Epithelial cell of esophagus (primary cell): Measurements from ENCODE around the gene HRH2.
"Not testable (repeated sequence)": the region's sequence is repeated elsewhere in the genome, so short reads cannot be mapped to it uniquely, and the experiment has no call there.

Experiments
- DNase-seq: peaks from one replicate; pipeline ENCODE4 v3.0.0; 2010; ENCODE audit warnings: low read depth
- H3K4me3 ChIP-seq: 2 replicates; pipeline ENCODE4 v1.5.1; 2011; ENCODE audit warnings: mild to moderate bottlenecking, low read length, control low read depth
- CTCF ChIP-seq: IDR thresholded peaks from 2 replicates; pipeline ENCODE4 v1.5.1; 2011; ENCODE audit warnings: low read depth, mild to moderate bottlenecking, low read length, control low read depth, inconsistent platforms; ENCODE audit not compliant: insufficient read depth; ENCODE audit errors: missing control alignments

Gene HRH2

DNA sequence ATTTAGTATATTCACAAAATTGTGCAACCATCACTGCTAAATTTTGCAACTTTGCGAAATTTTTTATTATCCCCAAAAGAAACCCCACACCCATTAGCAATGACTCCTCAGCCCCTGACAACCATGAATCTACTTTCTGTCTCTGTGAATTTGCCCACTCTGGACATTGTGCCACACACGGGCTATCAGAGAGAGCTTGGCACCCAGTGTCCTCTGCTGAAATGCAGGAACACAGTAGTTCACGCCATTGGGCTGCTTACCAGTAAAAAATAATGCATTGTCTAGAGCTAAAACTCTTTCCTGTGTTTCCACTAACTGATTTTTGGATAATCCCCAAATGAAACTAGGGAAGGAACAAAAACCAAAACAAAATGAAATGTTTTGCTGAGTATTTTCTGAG is 60.0 kb downstream of the HRH2 start:
- TF ChIP-seq CTCF: no peak
- H3K4me3 ChIP-seq: no peak overlapping the region
- no peak for DNase-seq

DNA sequence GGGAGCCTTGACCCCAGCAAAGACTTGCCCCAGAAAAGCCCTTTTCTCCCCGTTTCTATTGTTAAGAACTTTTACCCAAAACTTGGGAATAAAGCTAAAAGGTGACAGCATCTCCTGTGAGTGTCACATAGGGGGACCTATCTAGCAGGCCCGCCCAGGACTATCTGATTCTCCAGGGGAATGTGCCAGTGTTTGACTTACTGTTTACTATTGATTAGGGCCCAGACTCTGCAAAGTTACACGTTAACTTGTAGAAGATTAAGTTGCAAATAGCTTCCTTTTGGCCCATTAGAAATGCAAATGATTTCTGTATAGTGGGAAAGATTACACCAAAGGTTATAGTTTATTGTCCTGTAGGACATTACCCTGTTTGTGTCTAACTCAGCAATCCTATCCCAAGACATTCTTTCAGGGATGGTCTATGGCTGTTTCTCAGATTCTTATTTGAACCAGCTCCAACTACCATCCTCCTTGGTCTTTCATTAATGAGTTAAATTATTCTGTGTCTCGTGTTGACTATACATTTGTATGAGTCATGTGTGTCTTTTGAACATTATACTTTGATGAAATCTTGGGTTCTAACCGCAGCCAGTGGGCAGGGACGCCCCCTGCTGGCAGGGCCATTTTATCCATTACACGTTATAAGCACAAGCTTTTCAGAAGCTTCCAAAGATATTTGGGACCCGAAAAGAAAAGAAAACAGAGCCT is 60.7 kb downstream of the HRH2 start:
- H3K4me3 ChIP-seq: no peak overlapping the region
- DNase-seq: peak; percentile 39
- TF ChIP-seq CTCF: peak; percentile 22

- H3K4me3 ChIP-seq, DNase-seq: not testable (repeated sequence)
Measured at GRCh38 chr5:175719109-175719432, 61.2 kb downstream of the HRH2 start.

DNA sequence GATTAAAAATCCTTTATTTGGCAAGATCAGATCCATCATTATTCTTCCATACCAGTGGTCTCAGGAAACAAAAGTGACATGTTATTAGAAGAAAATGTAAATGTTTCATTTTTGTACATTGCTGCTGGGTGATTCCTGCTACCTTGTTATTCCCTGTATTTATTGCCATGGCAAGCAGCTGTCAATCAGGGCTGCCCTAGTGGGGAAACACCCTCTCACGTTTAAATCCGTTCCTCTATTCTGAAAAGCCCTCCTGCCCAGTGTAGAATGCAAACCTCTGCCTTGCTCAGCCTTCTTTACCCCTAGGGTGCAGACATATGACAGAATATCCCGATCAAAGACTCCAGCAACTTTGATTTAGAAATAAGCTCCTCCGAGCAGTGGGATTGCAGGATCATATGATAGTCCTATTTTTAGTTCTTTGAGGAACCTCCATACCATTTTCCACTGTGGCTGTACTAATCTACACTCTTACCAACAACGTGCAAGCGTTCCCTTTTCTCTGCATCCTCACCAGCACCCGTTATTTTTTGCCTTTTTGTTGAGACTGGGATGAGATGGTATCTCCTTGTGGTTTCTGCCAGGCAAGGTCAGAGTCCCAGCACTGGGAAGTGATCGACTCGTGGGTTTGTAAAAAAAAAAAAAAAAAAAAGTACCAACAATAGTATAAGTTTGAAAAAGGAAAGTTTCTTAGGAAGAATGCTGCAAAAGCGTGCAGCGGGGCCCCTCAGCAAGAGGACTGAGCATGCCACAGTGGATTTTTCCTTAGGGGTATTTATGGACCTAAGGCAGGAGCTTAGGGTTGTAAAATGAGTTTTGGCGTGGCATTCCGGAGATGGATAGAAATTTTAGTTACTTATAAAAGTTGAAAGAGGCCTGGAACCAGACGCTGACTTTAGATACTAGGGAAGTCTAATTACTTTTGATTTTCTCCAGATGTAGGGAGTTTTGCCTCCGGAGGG is 66.7 kb downstream of the HRH2 start:
- no peak overlapping the region for H3K4me3 ChIP-seq
- DNase-seq: no peak
- no peak for TF ChIP-seq CTCF

DNA sequence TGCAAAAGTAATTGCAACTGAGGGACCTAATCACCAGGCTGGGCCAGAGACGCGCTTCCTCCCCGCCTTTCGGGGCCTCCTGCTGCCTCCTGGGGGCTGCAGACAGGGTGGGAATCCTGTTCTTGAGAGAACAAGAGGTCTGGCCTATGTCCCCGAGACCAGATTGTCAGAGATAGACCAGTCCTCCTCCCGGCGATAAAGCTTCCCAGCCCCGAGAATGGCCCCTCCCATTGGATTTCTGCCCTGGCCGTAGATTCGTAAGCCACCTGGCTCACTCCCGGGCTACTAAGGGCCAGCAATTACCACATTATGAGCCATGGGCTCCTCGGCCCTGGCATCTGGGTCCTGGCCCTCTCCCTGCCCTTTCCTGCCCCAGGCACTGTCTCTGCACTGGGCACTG is 70.4 kb downstream of the HRH2 start:
- no peak for DNase-seq
- no peak for TF ChIP-seq CTCF
- H3K4me3 ChIP-seq: no peak overlapping the region

GRCh38 chr5:175728885-175729828 is 71.3 kb downstream of the HRH2 start:
- no peak overlapping the region for H3K4me3 ChIP-seq
- no peak for DNase-seq
- no peak for TF ChIP-seq CTCF

GRCh38 chr5:175729829-175730277 is 72.0 kb downstream of the HRH2 start:
- DNase-seq: peak; percentile 89
- peak; percentile 88 for TF ChIP-seq CTCF
- no peak overlapping the region for H3K4me3 ChIP-seq
